ENCODE results near the gene SLC22A5. TPM values are rescaled to one million over a fixed set of nuclear protein-coding genes. Genes with fewer than 3 reads are reported as not detected.

SLC22A5 gene
- total RNA-seq, 1 donor from 2014 or later: 0.81 TPM

DNA sequence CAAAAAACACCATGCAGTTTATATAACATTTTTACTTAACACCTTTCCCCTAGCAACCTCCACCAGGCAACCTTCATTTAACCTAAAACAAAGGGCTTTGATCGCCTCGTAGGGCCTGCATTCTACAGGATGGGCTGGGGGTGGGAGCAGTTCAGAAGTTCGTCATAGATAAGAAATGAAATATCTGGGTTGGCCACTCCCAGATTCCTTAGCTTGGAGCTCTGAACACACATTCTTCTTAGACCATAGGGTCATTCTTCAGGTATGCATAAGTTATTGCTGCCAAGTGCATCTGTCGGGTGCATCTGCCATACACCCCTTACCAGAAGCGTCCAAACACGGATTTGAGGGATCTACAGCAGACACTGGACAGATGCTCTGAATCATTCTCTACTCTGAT is 4.3 kb upstream of the SLC22A5 start:
- H3K27ac Mint-ChIP-seq (ENCODE audit: unreplicated experiment): no peak overlapping the region
- no peak overlapping the region for H3K4me3 Mint-ChIP-seq (ENCODE audit: unreplicated experiment)
- DNase-seq: no peak
- H3K27me3 Mint-ChIP-seq (ENCODE audit: unreplicated experiment): peaks cover 3% of the 10 kb centered on the region
- H3K4me1 Mint-ChIP-seq (ENCODE audit: low read depth, unreplicated experiment): peaks cover 2% of the 10 kb centered on the region
- TF ChIP-seq, protein P1, sequence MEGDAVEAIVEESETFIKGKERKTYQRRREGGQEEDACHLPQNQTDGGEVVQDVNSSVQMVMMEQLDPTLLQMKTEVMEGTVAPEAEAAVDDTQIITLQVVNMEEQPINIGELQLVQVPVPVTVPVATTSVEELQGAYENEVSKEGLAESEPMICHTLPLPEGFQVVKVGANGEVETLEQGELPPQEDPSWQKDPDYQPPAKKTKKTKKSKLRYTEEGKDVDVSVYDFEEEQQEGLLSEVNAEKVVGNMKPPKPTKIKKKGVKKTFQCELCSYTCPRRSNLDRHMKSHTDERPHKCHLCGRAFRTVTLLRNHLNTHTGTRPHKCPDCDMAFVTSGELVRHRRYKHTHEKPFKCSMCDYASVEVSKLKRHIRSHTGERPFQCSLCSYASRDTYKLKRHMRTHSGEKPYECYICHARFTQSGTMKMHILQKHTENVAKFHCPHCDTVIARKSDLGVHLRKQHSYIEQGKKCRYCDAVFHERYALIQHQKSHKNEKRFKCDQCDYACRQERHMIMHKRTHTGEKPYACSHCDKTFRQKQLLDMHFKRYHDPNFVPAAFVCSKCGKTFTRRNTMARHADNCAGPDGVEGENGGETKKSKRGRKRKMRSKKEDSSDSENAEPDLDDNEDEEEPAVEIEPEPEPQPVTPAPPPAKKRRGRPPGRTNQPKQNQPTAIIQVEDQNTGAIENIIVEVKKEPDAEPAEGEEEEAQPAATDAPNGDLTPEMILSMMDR (IDR thresholded peaks at IDR 0.05; ENCODE audit: partially characterized antibody, unreplicated experiment): no peak
- no peaks in the 10 kb centered on the region for H3K36me3 Mint-ChIP-seq (ENCODE audit: unreplicated experiment)
- H3K9me3 Mint-ChIP-seq (ENCODE audit: unreplicated experiment): no peaks in the 10 kb centered on the region

DNA sequence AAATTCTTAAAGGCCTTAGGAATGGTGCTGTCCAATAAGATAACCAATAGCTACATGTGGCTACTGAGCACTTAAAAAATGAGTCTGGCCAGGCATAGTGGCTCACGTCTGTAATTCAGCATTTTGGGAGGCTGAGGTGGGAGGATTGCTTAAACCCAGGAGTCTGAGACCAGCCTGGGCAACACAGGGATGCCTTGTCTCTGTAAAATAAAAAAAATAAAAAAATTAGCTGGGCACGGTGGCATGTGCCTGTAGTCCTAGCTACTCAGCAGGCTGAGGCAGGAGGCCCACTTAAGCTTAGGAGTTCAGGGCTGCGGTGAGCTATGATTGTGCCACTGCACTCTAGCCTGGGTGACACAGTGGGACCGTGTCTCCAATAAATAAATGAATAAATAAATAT is 1.3 kb upstream of the SLC22A5 start:
- DNase-seq: no peak
- H3K4me1 Mint-ChIP-seq (ENCODE audit: low read depth, unreplicated experiment): peaks cover 2% of the 10 kb centered on the region
- no peak overlapping the region for H3K27ac Mint-ChIP-seq (ENCODE audit: unreplicated experiment)
- TF ChIP-seq, protein P1 (IDR thresholded peaks at IDR 0.05; ENCODE audit: partially characterized antibody, unreplicated experiment): no peak
- H3K4me3 Mint-ChIP-seq (ENCODE audit: unreplicated experiment): no peak overlapping the region
- H3K27me3 Mint-ChIP-seq (ENCODE audit: unreplicated experiment): peaks cover 8% of the 10 kb centered on the region
- peaks cover 5% of the 10 kb centered on the region for H3K9me3 Mint-ChIP-seq (ENCODE audit: unreplicated experiment)
- peaks cover 4% of the 10 kb centered on the region for H3K36me3 Mint-ChIP-seq (ENCODE audit: unreplicated experiment)

DNA sequence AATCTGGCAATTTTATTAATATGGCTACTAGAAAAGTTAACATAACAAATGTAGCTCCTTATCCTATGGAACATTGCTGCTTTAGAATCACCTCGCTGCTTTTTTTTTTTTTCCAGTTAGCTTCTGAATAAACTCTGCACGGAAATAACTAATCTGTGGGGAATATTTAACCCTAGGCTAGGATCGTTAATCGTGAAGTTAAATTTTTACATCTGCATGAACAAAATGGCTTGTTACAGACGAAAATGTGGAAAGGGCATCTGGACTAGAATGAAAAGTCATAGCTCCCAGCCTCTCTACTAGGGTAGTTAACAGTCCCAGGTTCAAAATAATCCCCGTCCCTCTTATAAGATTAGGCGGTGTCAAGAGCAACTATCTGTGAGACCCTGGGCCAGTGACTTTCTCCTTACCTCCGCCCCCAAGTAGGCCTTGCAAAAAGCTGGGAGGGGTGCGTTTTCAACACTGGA is 470 bp upstream of the SLC22A5 start:
- no peak for DNase-seq
- peak overlapping the region; percentile 77 for H3K4me3 Mint-ChIP-seq (ENCODE audit: unreplicated experiment)
- H3K27ac Mint-ChIP-seq (ENCODE audit: unreplicated experiment): no peak overlapping the region
- peaks cover 5% of the 10 kb centered on the region for H3K9me3 Mint-ChIP-seq (ENCODE audit: unreplicated experiment)
- TF ChIP-seq, protein P1 (IDR thresholded peaks at IDR 0.05; ENCODE audit: partially characterized antibody, unreplicated experiment): no peak
- H3K4me1 Mint-ChIP-seq (ENCODE audit: low read depth, unreplicated experiment): peaks cover 2% of the 10 kb centered on the region
- peaks cover 4% of the 10 kb centered on the region for H3K36me3 Mint-ChIP-seq (ENCODE audit: unreplicated experiment)
- H3K27me3 Mint-ChIP-seq (ENCODE audit: unreplicated experiment): peaks cover 8% of the 10 kb centered on the region

DNA sequence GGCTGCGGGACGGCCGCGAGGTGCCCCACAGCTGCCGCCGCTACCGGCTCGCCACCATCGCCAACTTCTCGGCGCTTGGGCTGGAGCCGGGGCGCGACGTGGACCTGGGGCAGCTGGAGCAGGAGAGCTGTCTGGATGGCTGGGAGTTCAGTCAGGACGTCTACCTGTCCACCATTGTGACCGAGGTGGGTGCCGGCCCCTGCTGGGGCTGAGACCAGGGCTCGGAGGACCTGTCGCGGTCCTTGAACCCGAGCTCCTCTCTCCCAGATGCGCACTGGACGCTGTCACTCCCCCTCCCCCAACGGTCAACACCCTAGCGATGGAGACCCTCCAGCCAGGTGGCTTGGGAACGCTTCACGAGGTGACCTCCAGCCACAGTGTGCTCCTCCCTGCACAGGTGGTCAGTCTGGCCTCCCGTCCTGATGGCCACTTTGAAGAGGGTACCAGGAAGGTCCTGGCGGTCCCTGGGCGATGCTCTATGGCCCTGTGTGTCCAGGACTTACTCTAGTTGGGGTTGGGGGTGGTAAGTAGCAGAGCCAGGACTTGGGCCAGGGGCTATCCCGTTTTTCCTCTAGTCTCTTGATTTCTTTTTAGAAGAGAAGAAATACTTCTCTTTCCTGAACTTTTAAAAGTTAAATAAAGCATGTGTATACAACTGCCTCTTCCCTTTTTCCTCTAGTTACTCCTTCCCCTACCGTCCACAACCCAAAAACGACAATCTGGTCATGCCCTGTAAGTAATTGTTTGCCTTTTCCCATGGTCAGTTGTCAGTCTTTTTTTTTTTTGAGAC is 866 bp downstream of the SLC22A5 start:
- peak overlapping the region; percentile 80 for H3K4me3 Mint-ChIP-seq (ENCODE audit: unreplicated experiment)
- H3K36me3 Mint-ChIP-seq (ENCODE audit: unreplicated experiment): peaks cover 4% of the 10 kb centered on the region
- TF ChIP-seq, protein P1 (IDR thresholded peaks at IDR 0.05; ENCODE audit: partially characterized antibody, unreplicated experiment): no peak
- H3K27ac Mint-ChIP-seq (ENCODE audit: unreplicated experiment): no peak overlapping the region
- H3K9me3 Mint-ChIP-seq (ENCODE audit: unreplicated experiment): peaks cover 5% of the 10 kb centered on the region
- DNase-seq: no peak
- H3K27me3 Mint-ChIP-seq (ENCODE audit: unreplicated experiment): peaks cover 10% of the 10 kb centered on the region
- H3K4me1 Mint-ChIP-seq (ENCODE audit: low read depth, unreplicated experiment): peaks cover 2% of the 10 kb centered on the region

DNA sequence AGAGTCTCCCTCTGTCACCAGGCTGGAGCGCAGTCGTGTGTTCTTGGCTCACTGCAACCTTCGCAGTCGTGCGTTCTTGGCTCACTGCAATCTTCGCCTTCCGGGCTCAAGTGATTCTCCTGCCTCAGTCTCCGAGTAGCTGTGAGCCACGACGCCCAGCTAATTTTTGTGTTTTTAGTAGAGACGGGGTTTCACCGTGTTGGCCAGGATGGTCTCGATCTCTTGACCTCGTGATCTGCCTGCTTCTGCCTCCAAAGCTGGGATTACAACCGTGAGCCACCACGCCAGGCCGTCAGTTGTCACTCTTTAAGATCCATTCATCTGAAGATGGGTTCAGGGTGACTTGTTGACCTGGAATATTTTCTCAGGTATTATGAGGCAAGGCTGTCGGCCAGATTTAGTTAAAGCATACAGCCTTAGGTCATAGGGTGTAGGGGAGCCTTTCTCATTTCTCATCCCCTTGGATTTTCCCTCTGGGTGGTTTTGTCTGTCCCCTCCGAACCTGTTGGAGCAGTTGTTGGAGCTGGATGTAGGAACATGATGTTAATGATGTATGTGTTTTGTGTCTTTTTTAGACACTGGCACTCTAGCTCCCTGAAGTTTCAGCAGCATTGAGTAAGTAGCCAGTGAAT is 1.6 kb downstream of the SLC22A5 start:
- Mint-ChIP-seq H3K27ac (ENCODE audit: unreplicated experiment) (no peak overlapping the region), H3K9me3 (ENCODE audit: unreplicated experiment) (peaks cover 5% of the 10 kb centered on the region), H3K36me3 (ENCODE audit: unreplicated experiment) (peaks cover 4% of the 10 kb centered on the region), H3K4me1 (ENCODE audit: low read depth, unreplicated experiment) (peaks cover 2% of the 10 kb centered on the region), H3K4me3 (ENCODE audit: unreplicated experiment) (peak overlapping the region; percentile 80), H3K27me3 (ENCODE audit: unreplicated experiment) (peaks cover 10% of the 10 kb centered on the region)
- DNase-seq: no peak
- TF ChIP-seq, protein P1 (IDR thresholded peaks at IDR 0.05; ENCODE audit: partially characterized antibody, unreplicated experiment): no peak
